Lower leg skin (tissue), 4 donors: ENCODE measurements around the gene NUP188. TPM values are rescaled to one million over a fixed set of nuclear protein-coding genes. Genes with fewer than 3 reads are reported as not detected.

ENCODE experiments used
- DNase-seq, 2 donors: peaks; one replicate each; pipeline ENCODE4 v3.0.0-alpha.2; 2019; ENCODE audit warnings: low spot score in 2 of 2
- H3K4me3 ChIP-seq: fragments of 200-600 bp; sonication (generic); 2 replicates; pipeline ENCODE4 v1.5.1; 2017; ENCODE audit warnings: mild to moderate bottlenecking, low read depth; ENCODE audit not compliant: poor library complexity, severe bottlenecking
- CTCF ChIP-seq, 3 donors: fragments of 450-650 bp; IDR thresholded peaks; one replicate each; pipeline ENCODE4 v1.5.1; 2016; ENCODE audit warnings: antibody characterized with exemption in 3 of 3, mild to moderate bottlenecking in 3 of 3, moderate library complexity in 2 of 3
- POLR2A ChIP-seq, 2 donors: fragments of 450-650 bp; IDR thresholded peaks; one replicate each; pipeline ENCODE4 v1.6.1; 2016 to 2017; ENCODE audit warnings: antibody characterized with exemption in 2 of 2, mild to moderate bottlenecking in 1 of 2, moderate library complexity in 1 of 2
- WGBS, 2 donors: methylation state at CpG; one replicate each; pipeline ENCODE4 v1.1.5; 2018; 5-methylcytosine and 5-hydroxymethylcytosine counted together
- intact Hi-C: fragments of 100-400 bp; cut with DNase I; formaldehyde crosslinking; loops from one replicate; pipeline ENCODE4 v1.15.0; 2023; ENCODE audit warnings: low total_unique reads
- total RNA-seq, 4 donors: library from RNA; depleted of rRNA; stranded (reverse); fragments of >200 nt; gene quantifications; one replicate each; pipeline ENCODE4 v1.1.0, GENCODE V29; 2016

Gene NUP188
- total RNA-seq, 4 donors from 2014 or later = 32.8 to 44.3 (median 36.1) TPM

GRCh38 chr9:128927731-128928411, 19.6 kb upstream of the NUP188 start:
- intact Hi-C loops = loop anchor here (5.0 kb wide), 1 partner anchor 66 kb away; no protein-coding TSS in a partner anchor
- peak in 1 of 3 donors; percentile 29 for TF ChIP-seq CTCF (IDR thresholded peaks at IDR 0.05)
- TF ChIP-seq POLR2A (IDR thresholded peaks at IDR 0.05) = no peak
- no peak for DNase-seq
- WGBS, 2 donors = 30 to 33% methylated on average over 10 of the region's 10 CpGs
- H3K4me3 ChIP-seq = no peak overlapping the region

GRCh38 chr9:128928624-128929023, 18.9 kb upstream of the NUP188 start:
- DNase-seq = no peak
- no peak overlapping the region for H3K4me3 ChIP-seq
- intact Hi-C loops = loop anchor here (5.0 kb wide), 1 partner anchor 66 kb away; no protein-coding TSS in a partner anchor
- WGBS, 2 donors = 77 to 82% methylated on average over 2 of the region's 2 CpGs
- no peak for TF ChIP-seq POLR2A (IDR thresholded peaks at IDR 0.05)
- TF ChIP-seq CTCF (IDR thresholded peaks at IDR 0.05) = no peak

- intact Hi-C loops = loop anchor here (5.0 kb wide), 1 partner anchor 67 kb away; no protein-coding TSS in a partner anchor
- no peak for DNase-seq
- TF ChIP-seq POLR2A (IDR thresholded peaks at IDR 0.05) = no peak
- H3K4me3 ChIP-seq = no peak overlapping the region
- WGBS, 2 donors = 80 to 85% methylated on average over 4 of the region's 4 CpGs
Observed at GRCh38 chr9:128929560-128929959, 17.9 kb upstream of the NUP188 start.

GRCh38 chr9:128933731-128934130, 13.8 kb upstream of the NUP188 start:
- H3K4me3 ChIP-seq = no peak overlapping the region
- intact Hi-C loops = no loop called here
- DNase-seq = peak in 1 of 2 donors; percentile 39
- 93 to 94% methylated on average over 5 of the region's 5 CpGs for WGBS, 2 donors
- TF ChIP-seq POLR2A (IDR thresholded peaks at IDR 0.05) (no peak), CTCF (IDR thresholded peaks at IDR 0.05) (no peak)

DNA sequence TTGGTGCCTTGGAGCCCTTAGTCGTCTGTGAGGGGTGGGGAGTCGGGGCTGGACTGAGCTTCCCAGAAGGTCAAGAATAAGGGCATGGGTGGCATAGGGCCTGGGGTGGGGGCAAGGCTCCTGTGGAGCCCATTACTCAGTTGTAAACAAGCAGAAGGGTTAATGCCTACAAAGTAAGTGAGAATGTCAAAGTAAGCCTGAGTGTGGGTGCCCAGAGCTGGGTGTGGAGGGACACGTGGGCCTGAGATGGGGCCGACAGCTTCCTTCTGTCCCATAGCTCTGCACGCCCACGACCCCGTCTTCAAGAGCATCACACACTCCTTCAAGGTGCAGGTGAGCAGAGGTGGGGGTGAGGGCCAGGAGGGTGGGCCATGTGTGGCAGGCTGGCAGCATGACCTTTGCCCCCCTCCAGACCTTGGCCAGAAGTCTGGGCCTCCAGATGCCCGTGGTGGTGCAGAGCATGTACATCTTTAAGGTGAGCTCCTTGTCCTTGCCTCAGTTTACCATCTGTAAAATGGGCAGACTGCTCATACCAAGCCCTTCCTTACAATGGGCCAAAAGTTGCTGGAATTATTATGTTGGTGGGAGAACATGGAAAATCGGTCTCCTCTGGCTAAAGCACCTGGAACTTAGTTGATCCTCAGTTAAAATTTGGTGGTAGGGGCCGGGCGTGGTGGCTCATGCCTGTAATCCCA, 11.2 kb upstream of the NUP188 start:
- peak in 1 of 2 donors; percentile 74 for DNase-seq
- intact Hi-C loops = no loop called here
- TF ChIP-seq CTCF (IDR thresholded peaks at IDR 0.05) (no peak), POLR2A (IDR thresholded peaks at IDR 0.05) (no peak)
- WGBS, 2 donors = 87 to 90% methylated on average over 11 of the region's 11 CpGs
- no peak overlapping the region for H3K4me3 ChIP-seq
